Dendritic cell treated with granulocyte-macrophage colony-stimulating factor and Interleukin-4, amounts not matched to agents 40 ng/mL and 50 ng/mL, for 4 days (primary cell): ENCODE data around the gene MMP7.
A peak's percentile ranks its signal among the peaks of the same experiment; 100 is the strongest.

ENCODE experiments used
- H3K27ac Mint-ChIP-seq: one replicate; pipeline ENCODE4 v1.8.0; 2022; ENCODE audit warnings: mild to moderate bottlenecking, mixed read lengths
- H3K27me3 Mint-ChIP-seq: one replicate; pipeline ENCODE4 v1.8.0; 2022; ENCODE audit warnings: mild to moderate bottlenecking, mixed read lengths
- H3K36me3 Mint-ChIP-seq: one replicate; pipeline ENCODE4 v1.8.0; 2022; ENCODE audit warnings: low read depth, mixed read lengths
- H3K4me1 Mint-ChIP-seq: one replicate; pipeline ENCODE4 v1.8.0; 2022; ENCODE audit warnings: low read depth, mixed read lengths
- H3K4me3 Mint-ChIP-seq: one replicate; pipeline ENCODE4 v1.8.0; 2022; ENCODE audit warnings: mild to moderate bottlenecking, moderate library complexity, mixed read lengths
- H3K9me3 Mint-ChIP-seq: one replicate; pipeline ENCODE4 v1.8.0; 2022; ENCODE audit warnings: mixed read lengths
- intact Hi-C: fragments of 100-400 bp; cut with micrococcal nuclease; formaldehyde crosslinking; loops from one replicate; pipeline ENCODE4 v1.15.0; 2022

Gene MMP7

DNA sequence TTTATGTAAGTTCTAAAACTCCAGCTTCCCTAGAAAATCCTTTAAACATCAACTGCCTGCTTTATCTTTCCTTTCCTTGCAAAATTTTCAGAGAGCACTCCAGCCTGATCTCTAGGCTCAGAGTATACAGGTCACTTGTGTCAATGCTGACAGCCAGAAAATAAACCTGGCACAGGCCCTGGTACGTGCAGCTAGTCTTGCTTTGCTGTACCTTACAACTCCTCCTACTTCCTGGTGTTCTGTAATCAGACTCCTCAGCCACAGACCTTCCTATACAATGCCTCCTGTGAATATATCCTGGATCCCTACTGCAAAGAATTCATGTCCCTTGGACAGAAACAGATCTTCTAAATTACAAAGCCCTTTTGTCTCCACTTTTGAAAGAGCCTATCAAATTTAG is 53.7 kb downstream of the MMP7 start:
- intact Hi-C loops = no loop called here
- Mint-ChIP-seq H3K36me3 (no peaks in the 10 kb centered on the region), H3K4me1 (peaks cover 23% of the 10 kb centered on the region), H3K27me3 (no peaks in the 10 kb centered on the region), H3K9me3 (no peaks in the 10 kb centered on the region), H3K4me3 (no peak overlapping the region), H3K27ac (peak overlapping the region; percentile 31)

DNA sequence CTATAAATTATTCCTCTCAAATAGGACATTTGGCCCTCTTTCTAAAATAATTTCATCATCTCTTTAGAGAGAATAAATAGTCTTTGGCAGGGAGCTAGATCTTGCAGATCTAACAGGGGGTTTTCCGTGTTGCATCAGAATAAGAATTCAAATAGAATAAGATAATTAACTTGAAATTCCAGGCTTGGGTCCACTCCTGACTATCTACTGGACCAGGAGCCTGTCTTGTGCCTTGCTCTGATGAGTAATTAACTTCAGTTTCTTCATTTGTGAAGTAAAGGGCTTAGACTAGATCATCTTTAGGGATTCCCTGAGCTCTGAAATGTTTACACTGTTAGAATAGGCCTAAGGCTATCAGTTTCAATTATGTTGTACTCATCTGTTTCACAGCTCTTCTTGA is 54.5 kb downstream of the MMP7 start:
- no peaks in the 10 kb centered on the region for H3K9me3 Mint-ChIP-seq
- H3K4me1 Mint-ChIP-seq = peaks cover 23% of the 10 kb centered on the region
- no peak overlapping the region for H3K4me3 Mint-ChIP-seq
- intact Hi-C loops = no loop called here
- H3K27ac Mint-ChIP-seq = no peak overlapping the region
- H3K36me3 Mint-ChIP-seq = no peaks in the 10 kb centered on the region
- no peaks in the 10 kb centered on the region for H3K27me3 Mint-ChIP-seq

DNA sequence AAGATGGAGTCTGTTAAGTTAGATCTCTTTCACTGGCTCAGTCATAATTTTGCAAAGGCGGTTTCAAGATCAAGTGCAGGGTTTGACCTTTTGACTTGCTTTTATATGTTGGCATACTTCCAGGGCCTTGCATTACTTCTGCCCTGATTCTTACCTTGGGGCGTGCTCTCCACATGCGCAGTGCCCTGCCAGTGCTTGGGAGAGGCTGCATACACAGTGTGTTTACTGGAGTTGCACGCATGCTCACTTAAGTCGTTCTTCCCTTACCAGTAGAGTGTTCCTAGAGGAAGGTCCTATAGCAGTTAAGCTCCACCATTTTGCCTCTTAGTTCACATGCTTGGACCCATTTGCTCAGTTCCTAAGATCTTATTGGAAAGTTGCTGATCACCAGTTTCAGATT is 57.0 kb downstream of the MMP7 start:
- no peaks in the 10 kb centered on the region for H3K36me3 Mint-ChIP-seq
- peaks cover 34% of the 10 kb centered on the region for H3K4me1 Mint-ChIP-seq
- intact Hi-C loops = no loop called here
- H3K27ac Mint-ChIP-seq = no peak overlapping the region
- no peaks in the 10 kb centered on the region for H3K27me3 Mint-ChIP-seq
- no peak overlapping the region for H3K4me3 Mint-ChIP-seq
- H3K9me3 Mint-ChIP-seq = no peaks in the 10 kb centered on the region

DNA sequence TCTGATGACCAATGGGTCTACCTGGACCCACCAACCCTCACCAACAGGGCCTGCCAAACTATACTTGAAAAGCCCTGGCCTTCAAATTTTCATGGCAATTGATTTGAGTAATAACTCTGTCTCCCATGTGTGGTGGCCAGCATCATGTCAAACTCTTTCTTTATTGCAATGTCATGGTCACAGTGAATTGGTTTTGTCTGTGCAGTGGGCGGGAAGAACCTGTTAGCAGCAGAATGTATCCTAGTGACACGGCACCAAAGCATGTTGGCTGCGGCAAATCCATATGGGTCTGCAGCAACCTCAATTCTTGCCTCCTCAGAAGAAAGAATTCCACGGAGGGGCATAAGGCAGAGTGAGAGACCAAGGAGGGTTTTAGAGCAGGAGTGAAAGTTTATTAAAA is 58.4 kb downstream of the MMP7 start:
- Mint-ChIP-seq H3K4me3 (no peak overlapping the region), H3K27me3 (no peaks in the 10 kb centered on the region), H3K27ac (no peak overlapping the region), H3K4me1 (peaks cover 33% of the 10 kb centered on the region), H3K36me3 (no peaks in the 10 kb centered on the region), H3K9me3 (no peaks in the 10 kb centered on the region)
- intact Hi-C loops = no loop called here

DNA sequence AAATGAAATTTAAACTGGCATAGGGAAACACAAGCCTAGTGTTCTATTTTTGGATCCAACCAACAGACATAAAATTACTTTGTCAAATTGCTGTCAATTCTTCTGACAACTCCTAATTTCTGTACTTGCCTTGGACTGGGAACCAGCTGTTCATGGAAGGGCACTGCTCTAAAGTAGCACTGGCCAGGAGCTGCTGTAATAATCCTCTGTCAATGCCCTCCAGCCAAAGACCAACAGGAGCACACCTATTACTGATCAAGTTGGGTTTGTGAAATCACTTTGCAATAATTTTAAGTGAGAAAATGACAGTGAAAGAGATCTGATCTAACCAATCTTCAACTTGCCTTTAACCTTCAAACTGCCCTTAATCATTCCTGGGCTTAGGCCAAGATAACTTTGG is 59.1 kb downstream of the MMP7 start:
- Mint-ChIP-seq H3K27ac (no peak overlapping the region), H3K9me3 (no peaks in the 10 kb centered on the region), H3K4me1 (peaks cover 27% of the 10 kb centered on the region), H3K4me3 (no peak overlapping the region), H3K36me3 (no peaks in the 10 kb centered on the region), H3K27me3 (no peaks in the 10 kb centered on the region)
- intact Hi-C loops = no loop called here
